HG02840 (cell line): ENCODE results near the gene KRTAP5-9.
"Not testable (repeated sequence)": the region's sequence is repeated elsewhere in the genome, so short reads cannot be mapped to it uniquely, and the experiment has no call there.

Source experiments
- ATAC-seq: cut with Tn5 transposase; IDR thresholded peaks from one replicate; pipeline ENCODE4 v1.9.1; 2021; ENCODE audit warnings: mild to moderate bottlenecking, moderate library complexity, moderate number of reproducible peaks; ENCODE audit not compliant: unreplicated experiment, low FRiP score

KRTAP5-9 gene

GRCh38 chr11:71548120-71548519, at the start of gene KRTAP5-9:
Gene KRTAP5-9 (plus strand): TSS chr11:71548420. CDS start chr11:71548658, 238 bp downstream.
- no peak for ATAC-seq

DNA sequence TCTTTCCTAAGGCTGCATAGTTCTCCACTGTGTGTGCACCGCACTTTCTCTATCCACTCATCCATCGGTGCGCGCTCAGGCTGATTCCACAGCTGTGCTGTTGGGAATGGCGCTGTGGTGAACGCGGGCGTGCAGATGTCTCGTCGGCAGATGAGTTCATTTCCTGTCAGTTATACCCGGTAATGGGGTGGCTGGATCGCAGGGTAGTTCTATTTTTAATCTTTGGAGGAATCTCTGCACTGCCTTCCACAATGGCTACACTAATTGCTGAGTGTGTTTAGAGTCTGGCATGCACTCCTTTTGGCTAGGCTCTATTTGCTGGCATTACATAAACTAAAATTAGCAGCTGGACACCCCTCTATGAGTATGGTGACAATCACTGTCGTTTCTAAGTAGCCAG, 49.1 kb upstream of the KRTAP5-9 start:
- ATAC-seq: no peak

GRCh38 chr11:71499546-71499945, 48.7 kb upstream of the KRTAP5-9 start:
- no peak for ATAC-seq

- ATAC-seq: no peak
Observed at GRCh38 chr11:71500601-71501021, 47.6 kb upstream of the KRTAP5-9 start.

GRCh38 chr11:71501071-71501985, 46.9 kb upstream of the KRTAP5-9 start:
- ATAC-seq: no peak

DNA sequence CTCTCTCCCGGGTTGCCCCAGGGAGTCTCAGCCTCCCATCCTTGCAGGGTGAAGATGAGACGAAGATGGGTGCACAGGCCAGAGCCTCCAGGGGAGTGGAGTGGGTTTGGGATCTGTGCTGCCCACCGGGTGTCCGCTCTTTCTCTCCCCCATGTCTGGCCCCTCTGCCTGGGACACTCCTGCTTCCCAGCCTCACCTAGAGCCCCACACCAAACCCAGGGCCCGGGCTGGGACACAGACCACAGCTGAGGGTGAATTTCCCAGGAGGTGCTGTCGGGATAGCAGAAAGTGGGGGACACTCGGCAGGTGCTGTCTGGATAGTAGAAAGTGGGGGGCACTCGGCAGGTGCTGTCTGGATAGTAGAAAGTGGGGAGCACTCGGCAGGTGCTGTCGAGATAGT, 46.2 kb upstream of the KRTAP5-9 start:
- no peak for ATAC-seq

DNA sequence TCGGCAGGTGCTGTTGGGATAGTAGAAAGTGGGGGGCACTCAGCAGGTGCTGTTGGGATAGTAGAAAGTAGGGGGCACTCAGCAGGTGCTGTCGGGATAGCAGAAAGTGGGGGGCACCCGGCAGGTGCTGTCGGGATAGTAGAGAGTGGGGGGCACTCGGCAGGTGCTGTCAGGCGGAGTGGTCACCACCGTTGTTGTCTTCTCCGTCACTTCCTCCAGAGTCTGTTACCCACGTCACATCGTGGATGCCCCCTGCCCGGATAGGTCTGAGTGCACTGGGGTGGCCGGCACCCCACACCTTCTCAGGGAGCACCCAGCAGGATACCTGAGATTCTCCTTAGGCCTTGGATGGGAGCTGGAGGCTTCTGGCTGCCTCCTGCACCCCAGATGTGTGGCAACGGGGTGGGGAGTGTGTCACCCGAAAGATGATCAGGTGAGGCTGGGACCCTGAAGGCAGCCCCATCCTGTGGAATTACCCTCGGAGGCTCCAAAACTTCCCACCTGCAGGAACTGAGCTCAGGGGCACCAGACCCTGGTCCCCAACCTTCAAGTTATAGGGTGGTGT, 45.3 kb upstream of the KRTAP5-9 start:
- no peak for ATAC-seq

DNA sequence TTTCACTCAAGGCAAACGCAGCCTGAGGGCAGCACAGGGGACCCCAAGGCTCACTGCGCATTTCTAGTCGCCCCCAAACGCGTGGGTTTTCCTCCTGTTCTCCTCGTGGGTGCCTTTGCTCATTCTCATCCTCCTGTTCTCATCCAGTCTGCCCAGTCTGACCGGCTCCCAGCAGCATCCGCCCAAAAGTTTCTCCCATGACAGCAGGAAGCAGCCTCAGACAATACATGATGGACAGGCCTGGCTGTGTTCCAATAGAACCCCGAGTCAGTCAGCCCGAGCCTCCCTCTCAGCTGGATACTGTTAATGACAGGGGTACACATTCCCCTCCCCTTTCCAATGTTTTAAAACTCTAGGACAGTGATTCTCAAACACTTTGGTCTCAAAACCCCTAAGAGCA, 43.7 kb upstream of the KRTAP5-9 start:
- ATAC-seq: no peak

GRCh38 chr11:71505001-71505400, 43.2 kb upstream of the KRTAP5-9 start:
- ATAC-seq: no peak

DNA sequence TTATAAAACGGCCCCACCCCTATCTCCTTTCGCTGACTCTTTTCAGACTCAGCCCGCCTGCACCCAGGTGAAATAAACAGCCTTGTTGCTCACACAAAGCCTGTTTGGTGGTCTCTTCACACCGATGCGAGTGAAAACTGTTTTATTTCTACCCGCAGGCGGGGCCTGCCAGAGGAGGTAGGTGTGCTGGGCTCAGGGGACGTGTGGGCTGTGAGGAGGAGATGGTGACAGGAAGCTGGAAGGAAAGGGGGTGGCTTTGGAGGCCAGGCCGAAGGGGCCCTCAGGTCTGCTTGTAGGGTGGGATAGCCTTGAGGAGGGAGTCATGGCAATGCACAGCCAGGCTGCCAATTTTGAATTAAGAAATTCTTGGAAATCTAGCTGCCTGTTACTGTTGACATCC, 42.4 kb upstream of the KRTAP5-9 start:
- ATAC-seq: no peak

DNA sequence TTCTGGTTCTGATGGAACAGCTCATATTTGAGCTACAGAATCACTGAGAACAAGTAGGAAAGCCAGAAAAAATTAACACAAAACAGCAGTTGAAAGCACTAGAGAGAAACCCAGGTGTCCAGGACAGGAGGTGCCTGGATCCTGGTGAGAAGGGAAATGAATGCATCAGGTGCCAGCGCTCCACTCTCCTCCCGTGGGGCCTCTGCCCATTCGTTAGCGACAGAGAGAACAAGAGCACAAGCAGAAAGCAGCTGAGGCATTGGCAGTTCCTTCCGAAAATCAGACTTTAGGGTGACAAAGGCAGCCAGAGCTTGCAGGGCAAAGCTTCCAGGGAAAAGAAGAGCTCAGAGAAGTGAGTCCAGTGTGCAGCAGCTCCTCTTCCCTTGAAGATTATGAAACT, 41.1 kb upstream of the KRTAP5-9 start:
- no peak for ATAC-seq

- no peak for ATAC-seq
Observed at GRCh38 chr11:71518506-71519471, 29.4 kb upstream of the KRTAP5-9 start.

DNA sequence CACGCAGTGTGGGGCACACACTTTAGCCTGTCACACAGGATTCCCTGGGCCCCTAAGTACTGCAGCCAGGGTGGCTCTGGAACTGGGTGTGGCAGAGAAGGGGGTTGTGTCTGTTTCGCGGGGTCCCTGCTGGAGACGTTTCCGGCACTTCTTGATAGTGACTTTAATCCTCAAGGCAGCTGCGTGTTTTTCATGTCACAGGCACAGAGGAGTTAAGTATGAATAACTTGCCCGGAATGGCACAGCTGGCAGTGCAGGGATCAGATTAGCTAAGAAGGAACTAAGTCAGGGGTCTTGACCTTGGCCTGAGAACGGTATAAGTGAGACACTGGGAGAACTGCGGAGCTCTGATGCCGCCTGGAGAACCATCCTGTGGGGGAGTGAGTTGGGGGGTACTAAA, 28.7 kb upstream of the KRTAP5-9 start:
- no peak for ATAC-seq

- ATAC-seq: no peak
Observed at GRCh38 chr11:71525188-71525937, 22.9 kb upstream of the KRTAP5-9 start.

- ATAC-seq: no peak
Observed at GRCh38 chr11:71525938-71526495, 22.2 kb upstream of the KRTAP5-9 start.

- not testable (repeated sequence) for ATAC-seq
Observed at GRCh38 chr11:71526796-71527575, 21.2 kb upstream of the KRTAP5-9 start, which contains the start of gene KRTAP5-7. Gene KRTAP5-7 (plus strand): TSS chr11:71527267. CDS start chr11:71527301, 34 bp downstream.

- ATAC-seq: no peak
Observed at GRCh38 chr11:71527576-71528210, 20.5 kb upstream of the KRTAP5-9 start.

- ATAC-seq: no peak
Observed at GRCh38 chr11:71530602-71531001, 17.6 kb upstream of the KRTAP5-9 start.
